Fibroblast of peridontal ligament (primary cell): ENCODE data around the gene OR51L1.
"Not testable (repeated sequence)": the region's sequence is repeated elsewhere in the genome, so short reads cannot be mapped to it uniquely, and the experiment has no call there.

Source experiments
- DNase-seq: peaks from one replicate; pipeline ENCODE4 v3.0.0-alpha.2; 2010; ENCODE audit errors: extremely low read depth

Gene OR51L1

DNA sequence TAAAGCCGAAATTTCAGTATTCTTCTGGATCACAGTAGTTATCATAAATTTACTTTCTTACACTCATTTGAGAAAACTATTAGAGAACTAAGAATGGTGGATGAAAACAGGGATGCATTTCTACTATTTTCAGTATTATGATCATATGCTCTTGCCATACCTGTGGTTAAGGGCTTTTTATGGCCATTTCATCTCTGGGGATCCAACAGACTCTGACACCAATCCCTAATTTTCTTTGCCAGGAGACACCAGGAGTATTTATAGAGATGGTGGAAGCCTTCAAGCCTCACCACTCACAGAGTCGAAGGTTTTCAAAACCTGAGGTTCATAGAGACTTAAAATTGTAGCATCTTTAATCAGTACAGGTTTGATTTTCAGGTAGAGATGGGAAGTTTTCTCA is at the start of gene OR51L1:
TSS of gene OR51L1 (plus strand) at position 301 of the 400 bp plus-strand sequence. CDS start 4,132 bp downstream, outside the sequence.
- DNase-seq, result no peak

- DNase-seq, result no peak
These were observed 47.1 kb upstream of the OR51L1 start, which contains the start of gene OR51A4 for GRCh38 chr11:4947505-4947904. TSS of gene OR51A4 (minus strand) at chr11:4947605. CDS start at chr11:4947100, 505 bp downstream.

- not testable (repeated sequence) for DNase-seq
These were observed 39.0 kb upstream of the OR51L1 start, which contains the start of gene OR51A2 for GRCh38 chr11:4955613-4956012. TSS of gene OR51A2 (minus strand) at chr11:4955713. CDS start at chr11:4955713, 0 bp downstream.

- no peak for DNase-seq
These were observed 37.3 kb upstream of the OR51L1 start for GRCh38 chr11:4957396-4957795.

GRCh38 chr11:4960877-4961276 is 33.8 kb upstream of the OR51L1 start:
- DNase-seq, result no peak

DNA sequence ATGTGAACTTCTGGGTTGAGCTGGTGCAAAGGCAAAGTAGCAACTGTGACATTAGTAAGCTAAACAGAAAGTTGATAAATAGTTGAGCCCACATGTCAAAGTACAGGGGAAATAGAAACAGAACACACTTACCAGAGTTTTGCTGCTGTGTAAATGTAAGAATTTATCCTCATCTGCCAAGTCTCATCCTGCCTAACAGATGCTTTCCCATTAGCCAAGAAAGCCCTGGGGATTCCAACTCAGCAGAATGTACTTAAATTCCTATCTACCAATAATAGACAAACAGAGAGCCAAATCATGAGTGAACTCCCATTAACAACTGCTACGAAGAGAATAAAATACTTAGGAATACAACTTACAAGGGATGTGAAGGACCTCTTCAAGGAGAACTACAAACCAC is 31.8 kb upstream of the OR51L1 start:
- DNase-seq, result peak; percentile 0

- DNase-seq, result no peak
These were observed 19.2 kb upstream of the OR51L1 start for GRCh38 chr11:4975436-4975835.

DNA sequence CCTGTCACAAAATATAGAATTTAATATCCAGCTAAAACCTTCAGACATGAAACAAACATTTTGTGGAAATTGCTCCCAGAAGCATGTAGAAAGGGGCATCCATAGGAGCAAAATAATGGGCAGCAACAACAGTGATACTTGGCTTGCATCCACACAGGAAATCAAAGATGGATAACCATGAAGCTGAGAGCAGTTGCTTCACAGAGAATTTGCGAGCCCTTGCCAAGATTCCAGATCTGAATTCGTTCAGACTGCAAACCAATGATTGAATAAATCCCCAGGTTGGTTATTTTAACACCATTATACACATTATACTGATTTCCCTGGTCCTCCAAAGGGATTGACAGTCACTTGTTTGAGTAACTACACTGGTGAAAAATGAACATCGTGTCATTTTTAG is 15.6 kb upstream of the OR51L1 start:
- no peak for DNase-seq

DNA sequence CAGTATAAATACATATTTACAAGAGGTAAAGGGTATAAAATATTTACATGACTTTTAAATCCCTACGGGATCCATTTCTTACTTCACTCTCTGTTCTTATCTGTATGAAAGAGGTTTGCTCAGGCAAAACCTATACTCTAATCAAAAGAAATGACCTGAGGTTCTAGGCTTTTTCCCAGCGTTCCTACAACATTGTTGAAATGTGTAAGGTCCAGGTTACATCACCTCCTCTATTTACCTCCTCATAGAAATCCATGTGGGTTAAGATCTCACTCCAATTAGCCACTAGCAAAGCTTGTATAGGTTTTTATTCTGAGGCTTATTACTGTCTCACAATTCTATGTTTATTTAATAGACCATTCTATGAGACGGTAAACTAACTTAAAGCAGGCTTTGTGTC is 12.0 kb upstream of the OR51L1 start:
- no peak for DNase-seq

- DNase-seq, result no peak
These were observed 10.8 kb upstream of the OR51L1 start for GRCh38 chr11:4983841-4984240.

DNA sequence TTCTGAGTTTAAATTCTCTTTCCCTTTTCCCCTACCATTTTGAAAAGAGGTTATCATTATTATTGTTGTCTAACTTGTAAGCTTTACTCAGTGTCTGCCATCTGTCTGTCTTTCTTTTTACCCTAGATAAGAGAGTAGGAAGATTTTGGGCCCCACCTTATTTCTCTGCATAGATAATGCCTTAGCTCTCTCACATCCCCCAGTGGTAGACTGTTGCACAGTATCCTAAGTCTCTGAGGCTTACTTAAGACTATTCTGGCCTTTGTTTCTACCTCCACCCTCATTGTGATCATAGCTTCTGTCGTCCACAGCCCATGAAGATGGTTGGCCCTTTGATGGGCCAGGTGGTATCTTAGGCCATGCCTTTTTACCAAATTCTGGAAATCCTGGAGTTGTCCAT is 3.6 kb upstream of the OR51L1 start:
- peak; percentile 29 for DNase-seq

GRCh38 chr11:5004424-5005274 is 10.0 kb downstream of the OR51L1 start:
- peak; percentile 75 for DNase-seq

GRCh38 chr11:5007561-5007960 is 12.9 kb downstream of the OR51L1 start:
- DNase-seq, result no peak

- no peak for DNase-seq
These were observed 16.6 kb downstream of the OR51L1 start for GRCh38 chr11:5011254-5011653.

- no peak for DNase-seq
These were observed 18.4 kb downstream of the OR51L1 start for GRCh38 chr11:5013012-5013411.

DNA sequence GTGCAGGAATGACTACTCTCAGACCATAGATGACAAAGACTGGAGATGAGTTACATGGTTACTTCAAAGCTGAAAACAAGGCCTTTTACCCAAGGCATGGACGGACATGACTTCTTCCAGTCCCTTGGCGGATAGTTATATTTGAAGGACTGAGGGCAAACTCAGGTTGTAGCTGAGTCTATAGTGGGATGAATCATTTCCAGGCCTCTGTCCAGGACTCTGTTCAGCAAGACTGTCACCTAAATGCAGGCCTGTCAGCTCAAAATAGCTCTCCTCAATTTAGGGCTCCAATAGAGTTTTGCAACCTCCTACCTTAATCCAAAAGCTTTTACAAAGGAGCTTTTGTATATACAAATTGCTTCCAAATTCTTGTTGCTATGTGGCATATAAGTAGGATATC is 27.3 kb downstream of the OR51L1 start:
- DNase-seq, result no peak

GRCh38 chr11:5036669-5037068 is 42.0 kb downstream of the OR51L1 start:
- DNase-seq, result no peak

- DNase-seq, result no peak
These were observed 43.3 kb downstream of the OR51L1 start for GRCh38 chr11:5037926-5038325.

GRCh38 chr11:5038341-5038740 is 43.7 kb downstream of the OR51L1 start:
- DNase-seq, result no peak

DNA sequence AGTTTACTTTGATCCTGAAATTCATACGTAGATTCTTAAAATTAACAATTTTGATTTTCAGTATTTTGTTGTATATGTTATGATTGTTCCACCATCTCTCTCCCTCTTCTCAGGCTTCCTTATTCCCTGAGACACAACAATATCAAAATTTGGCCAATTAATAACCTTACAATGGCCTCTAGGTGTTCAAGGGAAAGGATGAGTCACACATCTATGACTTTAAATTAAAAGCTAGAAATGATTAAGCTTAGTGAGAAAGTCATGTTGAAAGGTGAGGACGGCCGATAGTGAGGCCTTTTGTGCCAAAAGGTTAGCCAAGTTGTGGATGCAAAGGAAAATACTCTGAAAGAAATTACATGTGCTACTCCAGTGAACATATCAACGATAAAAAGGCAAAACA is 46.2 kb downstream of the OR51L1 start:
- no peak for DNase-seq

DNA sequence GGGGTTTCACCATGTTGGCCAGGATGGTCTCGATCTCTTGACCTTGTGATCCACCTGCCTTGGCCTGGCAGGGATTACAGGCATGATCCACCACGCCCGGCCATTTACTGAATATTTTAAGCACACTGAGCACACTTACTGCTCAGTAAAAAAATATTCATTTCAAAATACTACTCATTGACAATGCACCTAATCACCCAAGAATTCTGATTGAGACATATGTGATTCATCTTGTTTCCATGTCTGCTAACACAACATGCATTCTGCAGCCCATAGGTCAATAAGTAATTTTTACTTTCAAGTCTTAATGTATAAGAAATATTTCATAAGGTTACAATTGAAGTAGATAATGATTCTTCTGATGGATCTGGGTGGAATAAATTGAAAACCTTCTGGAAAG is 47.4 kb downstream of the OR51L1 start:
- peak; percentile 3 for DNase-seq

DNA sequence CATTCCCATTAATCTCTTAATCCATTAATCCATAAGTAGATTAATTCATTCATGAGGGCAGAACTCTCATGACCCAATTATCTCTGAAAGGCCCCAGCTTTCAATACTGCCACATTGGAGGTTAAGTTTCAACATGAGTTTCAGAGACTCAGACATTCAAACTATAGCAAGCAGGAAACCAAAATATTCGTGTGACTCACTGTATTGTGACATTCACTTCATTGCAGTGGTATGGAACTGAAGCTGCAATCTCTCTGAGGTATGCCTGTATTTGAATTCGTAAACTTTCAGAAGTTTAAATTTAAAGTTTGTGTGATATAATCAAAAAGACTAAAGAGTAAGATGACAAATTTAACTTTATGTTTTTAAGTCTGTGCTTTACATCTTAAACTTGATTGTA is 48.7 kb downstream of the OR51L1 start:
- peak; percentile 67 for DNase-seq

- no peak for DNase-seq
These were observed 51.6 kb downstream of the OR51L1 start, which contains the start of gene OR52J3 for GRCh38 chr11:5046226-5046625. TSS of gene OR52J3 (plus strand) at chr11:5046526. CDS start at chr11:5046526, 0 bp downstream.
